HEK293 (cell line): ENCODE results near the gene RGS6.

Source experiments
- CTCF ChIA-PET: fragments of 350-600 bp; formaldehyde crosslinking; extraction: SDS; loops from one replicate; lab custom pipeline; 2021; ENCODE audit warnings: antibody characterized with exemption; lab: Yijun Ruan, JAX
- POLR2A ChIA-PET: fragments of 300-600 bp; formaldehyde crosslinking; extraction: SDS; loops from one replicate; lab custom pipeline; 2020; ENCODE audit warnings: antibody characterized with exemption, inconsistent platforms; lab: Yijun Ruan, JAX
- H3K27ac ChIP-seq: fragments of 200-500 bp; sonication (Bioruptor generic); 2 replicates; pipeline ENCODE4 v1.5.1; 2014; ENCODE audit warnings: low read depth, low read length, control low read depth, inconsistent platforms; ENCODE audit errors: extremely low read depth
- H3K36me3 ChIP-seq, 2 experiments: fragments of 200-500 bp in 1 of 2; sonication (Bioruptor generic) in 1 of 2; 1 replicate in 1 of 2; 2 replicates in 1 of 2; pipeline ENCODE4 v1.5.1; 2014 to 2017; ENCODE audit warnings: inconsistent platforms in 2 of 2, low read length in 2 of 2; ENCODE audit not compliant: control insufficient read depth in 2 of 2, insufficient read depth in 1 of 2
- H3K4me1 ChIP-seq: fragments of 200-500 bp; sonication (Bioruptor generic); 2 replicates; pipeline ENCODE4 v1.5.1; 2014; ENCODE audit warnings: mild to moderate bottlenecking, low read length, inconsistent platforms; ENCODE audit not compliant: control insufficient read depth, insufficient read depth
- H3K4me3 ChIP-seq: 2 replicates; pipeline ENCODE4 v1.5.1; 2011; ENCODE audit warnings: low read depth, mild to moderate bottlenecking, control low read depth, low read length, moderate library complexity
- H3K9me3 ChIP-seq: fragments of 200-500 bp; sonication (Bioruptor generic); 2 replicates; pipeline ENCODE4 v1.5.1; 2014; ENCODE audit warnings: low read depth, low read length, inconsistent platforms; ENCODE audit not compliant: control insufficient read depth, insufficient read depth
- BCL11A ChIP-seq: fragments of 450-650 bp; formaldehyde crosslinking; IDR thresholded peaks from 2 replicates; pipeline ENCODE4 v1.5.1; 2016; ENCODE audit warnings: low read depth, missing biosample characterization, missing genetic modification characterization
- KLF8 ChIP-seq: fragments of 450-650 bp; formaldehyde crosslinking; IDR thresholded peaks from 2 replicates; pipeline ENCODE4 v1.5.1; 2016; ENCODE audit warnings: missing biosample characterization, missing genetic modification characterization
- REPIN1 ChIP-seq: fragments of 450-650 bp; formaldehyde crosslinking; IDR thresholded peaks from 2 replicates; pipeline ENCODE4 v1.5.1; 2017; ENCODE audit warnings: missing biosample characterization, missing genetic modification characterization, low read depth
- SP7 ChIP-seq: fragments of 450-650 bp; formaldehyde crosslinking; IDR thresholded peaks from 2 replicates; pipeline ENCODE4 v1.5.1; 2016; ENCODE audit warnings: missing biosample characterization, missing genetic modification characterization
- ZFHX2 ChIP-seq: fragments of 450-650 bp; formaldehyde crosslinking; conservative IDR thresholded peaks from 2 replicates; pipeline ENCODE4 v1.5.1; 2016; ENCODE audit warnings: missing biosample characterization, missing genetic modification characterization
- ZFP37 ChIP-seq: fragments of 450-650 bp; formaldehyde crosslinking; IDR thresholded peaks from 2 replicates; pipeline ENCODE4 v1.5.1; 2016; ENCODE audit warnings: missing biosample characterization, missing genetic modification characterization
- ZNF114 ChIP-seq: fragments of 450-650 bp; formaldehyde crosslinking; IDR thresholded peaks from 2 replicates; pipeline ENCODE4 v1.5.0; 2017; ENCODE audit warnings: missing biosample characterization, missing genetic modification characterization
- ZNF146 ChIP-seq: fragments of 450-650 bp; formaldehyde crosslinking; IDR thresholded peaks from 2 replicates; pipeline ENCODE4 v1.5.1; 2016; ENCODE audit warnings: missing biosample characterization, missing genetic modification characterization
- ZNF174 ChIP-seq: fragments of 450-650 bp; formaldehyde crosslinking; IDR thresholded peaks from 2 replicates; pipeline ENCODE4 v1.5.0; 2017; ENCODE audit warnings: missing biosample characterization, mild to moderate bottlenecking, missing genetic modification characterization
- ZNF416 ChIP-seq: fragments of 450-650 bp; formaldehyde crosslinking; IDR thresholded peaks from 2 replicates; pipeline ENCODE4 v1.5.1; 2016; ENCODE audit warnings: missing biosample characterization, missing genetic modification characterization
- ZNF600 ChIP-seq: fragments of 450-650 bp; formaldehyde crosslinking; IDR thresholded peaks from 2 replicates; pipeline ENCODE4 v1.5.1; 2016; ENCODE audit warnings: missing biosample characterization, missing genetic modification characterization
- ZXDB ChIP-seq: fragments of 450-650 bp; formaldehyde crosslinking; IDR thresholded peaks from 2 replicates; pipeline ENCODE4 v1.5.1; 2016; ENCODE audit warnings: missing biosample characterization, missing genetic modification characterization
- TF ChIP-seq, protein P1 (sequence below): fragments of 450-650 bp; formaldehyde crosslinking; IDR thresholded peaks from 2 replicates; pipeline ENCODE4 v1.5.1; 2017; ENCODE audit warnings: missing biosample characterization, missing genetic modification characterization

The RGS6 gene

DNA sequence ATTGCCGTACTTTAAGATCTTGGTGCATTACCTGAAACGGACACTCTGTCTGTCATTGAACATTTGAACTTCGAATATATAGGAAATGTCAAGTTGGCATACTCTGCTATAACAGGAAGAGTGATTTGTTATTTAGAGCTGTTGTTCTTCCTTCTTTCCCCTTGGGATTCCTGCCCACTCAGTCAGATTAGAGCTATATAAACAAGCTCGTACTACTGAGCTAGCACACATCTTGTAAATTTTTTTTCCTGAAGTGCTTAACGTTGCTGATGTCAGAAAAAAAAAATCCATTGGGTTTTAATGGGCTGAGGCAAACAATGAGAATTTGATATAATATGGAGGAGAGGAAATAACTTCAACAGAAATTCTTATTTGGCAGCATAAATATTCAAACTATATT lies 26.8 kb downstream of the RGS6 start:
- H3K36me3 ChIP-seq: no peaks in the 10 kb centered on the region

DNA sequence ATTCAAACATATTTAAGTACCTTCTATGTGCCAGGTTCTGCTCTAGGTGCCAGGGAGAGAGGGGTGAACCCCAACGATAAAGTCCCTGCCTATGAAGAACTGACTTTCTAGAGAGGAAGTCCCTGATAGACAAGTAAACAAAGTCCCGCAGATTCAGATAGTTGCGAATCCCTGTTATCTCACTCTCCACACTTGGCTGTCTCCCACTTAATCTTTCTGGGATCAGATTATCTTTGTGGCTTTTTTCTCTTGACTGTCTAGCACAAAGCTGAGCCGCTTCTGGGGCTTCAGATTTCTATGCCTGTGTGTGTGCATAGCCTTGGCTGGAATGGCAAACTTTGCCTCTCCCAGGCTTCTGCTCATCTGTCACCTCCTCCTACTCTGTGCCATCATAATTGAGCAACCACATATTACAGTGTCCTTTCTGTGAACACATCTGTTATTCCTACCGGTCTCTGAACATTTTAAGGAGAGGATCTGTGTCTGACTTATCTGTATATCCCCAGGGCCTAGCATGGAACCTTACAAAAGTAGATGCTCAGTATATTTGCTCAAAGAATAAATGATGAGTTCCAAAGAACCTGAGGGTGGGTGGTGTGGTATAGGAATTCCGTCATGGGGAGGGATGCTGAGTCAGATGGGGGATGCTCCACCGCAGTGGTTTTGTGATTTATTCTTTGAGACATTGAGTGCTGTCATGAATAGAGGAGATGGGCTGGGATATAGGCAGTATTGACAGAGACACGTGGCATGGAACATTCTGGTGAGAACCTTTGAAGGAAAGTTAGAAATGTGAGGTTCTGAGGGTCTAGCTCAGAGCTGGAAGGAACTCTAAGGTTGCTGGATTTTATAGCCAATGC lies 28.5 kb downstream of the RGS6 start:
- Histone ChIP-seq H3K4me3 (no peak overlapping the region), H3K27ac (no peak overlapping the region), H3K36me3 (no peaks in the 10 kb centered on the region), H3K4me1 (peaks cover 8% of the 10 kb centered on the region), H3K9me3 (no peaks in the 10 kb centered on the region)
- no peak for TF ChIP-seq ZNF146
- no peak for TF ChIP-seq ZNF174 (tag by site-specific recombination)
- TF ChIP-seq ZXDB (tag by site-specific recombination): no peak
- POLR2A ChIA-PET: no interaction called here
- CTCF ChIA-PET: no interaction called here

More for the DNA sequence above, 26.8 kb downstream of the RGS6 start:
- peaks cover 8% of the 10 kb centered on the region for H3K4me1 ChIP-seq
- H3K27ac ChIP-seq: no peak overlapping the region
- TF ChIP-seq, protein P1, sequence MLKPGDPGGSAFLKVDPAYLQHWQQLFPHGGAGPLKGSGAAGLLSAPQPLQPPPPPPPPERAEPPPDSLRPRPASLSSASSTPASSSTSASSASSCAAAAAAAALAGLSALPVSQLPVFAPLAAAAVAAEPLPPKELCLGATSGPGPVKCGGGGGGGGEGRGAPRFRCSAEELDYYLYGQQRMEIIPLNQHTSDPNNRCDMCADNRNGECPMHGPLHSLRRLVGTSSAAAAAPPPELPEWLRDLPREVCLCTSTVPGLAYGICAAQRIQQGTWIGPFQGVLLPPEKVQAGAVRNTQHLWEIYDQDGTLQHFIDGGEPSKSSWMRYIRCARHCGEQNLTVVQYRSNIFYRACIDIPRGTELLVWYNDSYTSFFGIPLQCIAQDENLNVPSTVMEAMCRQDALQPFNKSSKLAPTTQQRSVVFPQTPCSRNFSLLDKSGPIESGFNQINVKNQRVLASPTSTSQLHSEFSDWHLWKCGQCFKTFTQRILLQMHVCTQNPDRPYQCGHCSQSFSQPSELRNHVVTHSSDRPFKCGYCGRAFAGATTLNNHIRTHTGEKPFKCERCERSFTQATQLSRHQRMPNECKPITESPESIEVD (tag by site-specific recombination): 0 out of 2 replicates have a peak, but pooled peaks have one; percentile 22
- 0 out of 2 replicates have a peak, but pooled peaks have one; percentile 39 for TF ChIP-seq ZFHX2 (tag by site-specific recombination)
- TF ChIP-seq BCL11A (tag by site-specific recombination): no peak
- POLR2A ChIA-PET: no interaction called here
- no peaks in the 10 kb centered on the region for H3K9me3 ChIP-seq
- CTCF ChIA-PET: no interaction called here
- no peak overlapping the region for H3K4me3 ChIP-seq

DNA sequence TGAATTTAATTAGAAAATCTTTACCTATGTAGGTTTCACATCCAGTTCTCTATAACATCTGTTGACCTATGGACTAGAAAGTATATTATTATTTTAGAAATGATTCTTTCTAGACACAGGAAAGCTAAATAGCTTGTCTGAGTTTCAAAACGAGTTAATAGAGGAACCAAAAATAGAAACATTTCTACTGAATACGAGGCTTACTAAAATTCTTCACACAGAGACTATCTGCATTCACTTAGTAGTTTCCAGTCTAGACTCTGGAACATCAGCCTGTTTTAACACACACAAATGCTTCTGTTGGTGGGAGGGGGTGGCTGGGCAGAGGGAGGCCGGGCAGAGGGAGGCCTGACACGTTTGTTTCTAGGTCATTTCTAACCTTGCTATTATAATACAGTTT lies 29.7 kb downstream of the RGS6 start:
- no peak overlapping the region for H3K27ac ChIP-seq
- ChIA-PET CTCF (no interaction called here), POLR2A (no interaction called here)
- no peaks in the 10 kb centered on the region for H3K9me3 ChIP-seq
- H3K4me3 ChIP-seq: no peak overlapping the region
- no peaks in the 10 kb centered on the region for H3K36me3 ChIP-seq
- H3K4me1 ChIP-seq: peaks cover 8% of the 10 kb centered on the region
- no peak for TF ChIP-seq REPIN1 (tag by site-specific recombination)
- TF ChIP-seq ZNF416 (tag by site-specific recombination): no peak

DNA sequence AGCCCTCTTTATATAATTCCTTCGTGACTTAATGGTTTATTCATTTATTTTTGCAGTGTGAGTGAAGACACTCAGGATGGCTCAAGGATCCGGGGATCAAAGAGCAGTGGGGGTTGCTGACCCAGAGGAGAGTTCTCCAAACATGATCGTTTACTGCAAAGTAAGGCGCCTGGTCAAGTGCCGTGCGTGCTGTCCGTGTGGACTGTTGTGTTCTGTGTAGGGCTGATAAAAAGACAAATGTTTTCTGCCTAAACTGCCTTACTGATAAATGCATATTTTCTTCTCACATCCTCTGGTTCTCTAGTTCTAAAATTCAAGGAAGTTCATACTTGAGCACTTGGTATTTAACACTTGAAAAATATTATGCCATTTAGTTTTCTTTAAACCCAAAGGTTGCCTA lies 32.5 kb downstream of the RGS6 start:
- Histone ChIP-seq H3K27ac (no peak overlapping the region), H3K36me3 (no peaks in the 10 kb centered on the region), H3K4me1 (peaks cover 3% of the 10 kb centered on the region; the same call in 1 of the 2 replicates), H3K9me3 (no peaks in the 10 kb centered on the region), H3K4me3 (no peak overlapping the region)
- ChIA-PET POLR2A (no interaction called here), CTCF (no interaction called here)
- TF ChIP-seq SP7 (tag by site-specific recombination): no peak

DNA sequence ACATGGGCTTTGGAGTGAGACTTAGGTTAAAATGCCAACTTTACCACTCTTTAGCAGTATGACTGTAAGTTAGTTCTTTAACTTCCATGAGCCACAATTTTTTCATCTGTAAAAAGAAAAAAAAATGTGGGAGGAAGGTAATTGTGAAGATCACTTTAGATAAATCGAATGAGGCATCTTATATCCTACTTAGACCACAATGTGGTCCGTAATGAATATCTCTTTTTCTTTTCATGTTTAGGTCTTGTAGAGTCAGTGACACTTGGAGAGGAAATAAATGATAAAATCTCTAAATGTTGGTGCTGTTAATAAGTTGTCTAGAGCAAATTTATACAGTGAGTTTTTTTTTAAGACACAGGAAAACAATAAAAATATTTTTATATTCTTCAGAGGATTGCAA lies 34.3 kb downstream of the RGS6 start:
- Histone ChIP-seq H3K4me1 (no peaks in the 10 kb centered on the region), H3K27ac (no peak overlapping the region), H3K9me3 (no peaks in the 10 kb centered on the region), H3K36me3 (no peaks in the 10 kb centered on the region)
- CTCF ChIA-PET: no interaction called here
- POLR2A ChIA-PET: no interaction called here
- TF ChIP-seq ZFP37: no peak
- no peak for TF ChIP-seq ZNF114 (tag by site-specific recombination)
- no peak for TF ChIP-seq ZNF600
- TF ChIP-seq KLF8 (tag by site-specific recombination): no peak
- TF ChIP-seq, all 188 proteins: peak for 0
- no peak overlapping the region for H3K4me3 ChIP-seq
